Measurements from ENCODE around the gene PPARG.

DNA sequence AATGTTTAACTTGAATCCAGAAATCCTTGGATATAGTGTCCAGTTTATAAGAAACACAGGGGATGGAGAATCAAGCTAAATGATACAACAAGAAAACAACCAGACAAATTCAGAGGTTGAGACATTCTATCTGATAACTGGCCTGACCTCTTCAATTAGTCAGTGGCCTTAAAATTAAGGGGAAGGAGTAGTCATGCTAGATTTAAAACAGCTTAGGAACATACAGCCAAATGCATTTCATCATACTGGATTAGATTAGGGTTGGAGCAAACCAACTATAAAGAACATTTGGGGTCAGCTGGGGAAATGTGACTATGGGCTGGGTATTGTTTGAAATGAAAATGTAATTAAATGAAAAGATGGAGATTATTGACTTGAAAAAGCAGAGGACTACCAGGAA, 53.3 kb downstream of the PPARG start:
- TF ChIP-seq, protein P1, sequence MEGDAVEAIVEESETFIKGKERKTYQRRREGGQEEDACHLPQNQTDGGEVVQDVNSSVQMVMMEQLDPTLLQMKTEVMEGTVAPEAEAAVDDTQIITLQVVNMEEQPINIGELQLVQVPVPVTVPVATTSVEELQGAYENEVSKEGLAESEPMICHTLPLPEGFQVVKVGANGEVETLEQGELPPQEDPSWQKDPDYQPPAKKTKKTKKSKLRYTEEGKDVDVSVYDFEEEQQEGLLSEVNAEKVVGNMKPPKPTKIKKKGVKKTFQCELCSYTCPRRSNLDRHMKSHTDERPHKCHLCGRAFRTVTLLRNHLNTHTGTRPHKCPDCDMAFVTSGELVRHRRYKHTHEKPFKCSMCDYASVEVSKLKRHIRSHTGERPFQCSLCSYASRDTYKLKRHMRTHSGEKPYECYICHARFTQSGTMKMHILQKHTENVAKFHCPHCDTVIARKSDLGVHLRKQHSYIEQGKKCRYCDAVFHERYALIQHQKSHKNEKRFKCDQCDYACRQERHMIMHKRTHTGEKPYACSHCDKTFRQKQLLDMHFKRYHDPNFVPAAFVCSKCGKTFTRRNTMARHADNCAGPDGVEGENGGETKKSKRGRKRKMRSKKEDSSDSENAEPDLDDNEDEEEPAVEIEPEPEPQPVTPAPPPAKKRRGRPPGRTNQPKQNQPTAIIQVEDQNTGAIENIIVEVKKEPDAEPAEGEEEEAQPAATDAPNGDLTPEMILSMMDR (IDR thresholded peaks at IDR 0.05): no peak
- no peak for TF ChIP-seq POLR2AphosphoS5 (IDR thresholded peaks at IDR 0.05)
- no peak for TF ChIP-seq POLR2A (IDR thresholded peaks at IDR 0.05)
